Inferior parietal cortex (tissue), 1 donor: ENCODE data around the gene C1QL1.

Experiments used
- DNase-seq: peaks from one replicate; pipeline ENCODE4 v3.0.0-alpha.2; 2016; ENCODE audit errors: extremely low spot score

C1QL1 gene

GRCh38 chr17:44968225-44969143 lies at the start of gene C1QL1:
C1QL1 (minus strand) TSS chr17:44968303; CDS start chr17:44968048, 255 bp downstream.
- peak; percentile 53 for DNase-seq

- no peak for DNase-seq
Measured at GRCh38 chr17:45016823-45017222, 48.7 kb upstream of the C1QL1 start.

DNA sequence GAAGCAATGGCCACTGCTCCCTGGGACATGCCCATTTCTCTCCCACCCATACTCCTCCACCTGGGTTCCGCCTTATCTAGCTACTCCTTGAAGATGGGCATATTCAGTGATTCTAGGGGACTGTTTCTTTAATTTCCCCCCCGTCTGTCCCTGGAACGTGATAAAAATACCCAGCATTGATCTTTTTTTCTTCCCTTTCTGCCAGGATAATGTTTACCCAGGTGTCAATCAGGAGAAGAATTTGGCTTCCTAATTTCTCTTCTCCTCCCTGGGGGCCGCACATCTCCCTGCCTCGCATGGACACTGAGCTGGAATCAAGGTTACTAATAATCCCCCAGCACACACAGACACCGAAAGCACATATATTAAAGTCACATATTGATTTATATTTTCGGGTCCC lies 48.1 kb upstream of the C1QL1 start:
- no peak for DNase-seq

DNA sequence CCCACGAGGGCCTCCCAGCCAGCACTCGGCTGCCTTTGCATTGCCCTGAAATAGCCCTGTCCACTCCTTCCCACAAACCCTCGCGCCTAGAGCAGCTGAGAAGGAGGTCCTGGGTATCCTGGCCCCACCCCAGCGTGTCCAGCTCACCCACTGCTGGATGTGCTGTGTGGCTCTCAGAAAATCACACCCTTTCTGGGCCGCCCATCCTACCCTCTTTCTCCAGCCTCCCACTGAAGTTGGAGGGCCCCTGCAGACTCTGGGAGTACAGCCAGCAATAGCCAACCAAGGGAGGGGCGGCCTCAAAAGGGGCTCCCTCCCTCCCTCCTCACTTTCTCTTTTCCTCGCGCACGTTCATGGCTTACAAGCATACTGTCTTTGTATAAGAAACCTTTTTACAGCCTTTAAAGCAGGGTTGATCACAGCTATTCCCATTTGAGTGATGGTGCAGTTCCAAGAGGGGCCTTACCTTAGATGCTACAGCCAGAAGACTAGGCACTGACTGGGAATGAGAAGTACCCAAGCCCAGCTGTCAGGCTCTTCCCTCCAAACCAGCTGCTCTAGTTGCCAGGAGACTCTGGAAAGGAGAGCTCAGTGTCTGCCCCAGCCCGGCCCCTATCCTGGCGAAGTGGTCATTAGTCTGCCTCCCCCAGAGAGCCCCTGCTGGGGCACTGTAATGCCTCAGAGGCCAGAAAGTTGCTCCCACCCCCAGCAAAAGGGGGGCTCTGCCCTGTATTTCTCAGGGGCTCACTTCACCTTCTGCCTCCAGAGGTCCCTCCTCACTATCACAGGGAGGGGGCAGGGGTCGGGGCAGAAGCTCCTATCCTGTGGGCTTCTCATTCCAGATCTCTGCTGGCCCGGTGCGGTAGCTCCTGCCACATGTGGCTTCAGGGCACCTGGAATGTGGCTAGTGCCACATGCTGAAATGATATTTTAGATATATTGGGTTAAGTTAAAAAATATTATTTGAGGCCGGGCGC lies 45.2 kb upstream of the C1QL1 start:
- DNase-seq = no peak

GRCh38 chr17:45011767-45012166 lies 43.7 kb upstream of the C1QL1 start:
- DNase-seq = no peak

DNA sequence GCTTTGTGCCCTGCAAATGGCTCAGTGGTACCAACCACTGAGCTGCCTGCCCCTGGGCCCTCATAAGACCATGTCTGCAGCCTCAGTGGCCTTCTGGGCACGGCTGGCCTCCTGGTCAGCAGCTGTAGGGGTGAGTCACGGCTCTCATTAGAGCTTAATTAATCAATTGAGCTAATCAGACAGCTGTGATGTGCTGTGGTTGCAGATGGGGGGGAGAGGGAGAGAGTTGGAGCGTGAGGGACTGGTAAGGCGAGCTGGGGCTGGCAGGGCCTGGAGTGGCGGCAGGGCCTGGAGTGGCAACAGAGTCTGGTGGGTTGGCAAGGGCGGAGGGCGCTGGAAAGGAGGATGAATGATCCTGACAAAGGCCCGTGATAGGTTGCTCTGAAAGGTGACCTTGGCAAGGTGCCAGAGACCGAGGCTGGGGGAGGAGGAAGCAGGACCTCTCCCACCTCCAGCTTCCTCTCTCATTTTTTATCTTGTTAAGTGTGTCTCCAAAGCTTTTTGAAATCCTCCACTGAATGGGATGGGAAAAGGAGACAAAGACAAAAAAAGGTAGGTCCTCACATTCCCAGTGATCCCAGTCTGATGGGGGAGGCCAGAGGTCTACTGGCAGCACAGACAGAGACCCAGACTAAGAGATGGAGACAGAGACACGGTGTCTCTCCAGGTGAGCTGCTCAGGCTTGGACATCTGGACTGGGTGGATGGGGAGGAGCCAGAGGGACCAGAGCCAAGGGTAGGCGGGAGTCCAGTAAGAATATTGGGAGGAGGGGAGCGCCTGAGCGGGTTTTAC lies 41.8 kb upstream of the C1QL1 start:
- no peak for DNase-seq

DNA sequence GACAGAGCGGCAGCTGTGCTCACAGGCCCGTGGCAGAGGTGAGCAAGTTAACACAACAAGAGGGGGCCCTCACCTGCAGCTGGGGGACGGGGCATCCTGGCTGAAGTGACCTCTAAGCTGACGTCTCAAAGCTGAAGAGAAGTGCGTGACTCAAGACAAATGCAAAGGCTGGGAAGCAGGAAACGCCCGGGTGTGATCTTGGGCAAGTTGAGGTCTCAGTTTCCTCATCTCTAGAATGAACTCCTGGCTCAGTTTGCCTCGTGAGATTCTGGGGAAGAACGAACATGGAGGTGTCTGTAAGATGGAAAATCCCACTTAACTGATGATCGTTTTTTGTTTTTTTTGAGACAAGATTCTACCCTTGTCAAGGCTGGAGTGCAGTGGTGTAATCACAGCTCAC lies 40.1 kb upstream of the C1QL1 start:
- DNase-seq = no peak

- no peak for DNase-seq
Measured at GRCh38 chr17:45006927-45007461, 38.9 kb upstream of the C1QL1 start.

DNA sequence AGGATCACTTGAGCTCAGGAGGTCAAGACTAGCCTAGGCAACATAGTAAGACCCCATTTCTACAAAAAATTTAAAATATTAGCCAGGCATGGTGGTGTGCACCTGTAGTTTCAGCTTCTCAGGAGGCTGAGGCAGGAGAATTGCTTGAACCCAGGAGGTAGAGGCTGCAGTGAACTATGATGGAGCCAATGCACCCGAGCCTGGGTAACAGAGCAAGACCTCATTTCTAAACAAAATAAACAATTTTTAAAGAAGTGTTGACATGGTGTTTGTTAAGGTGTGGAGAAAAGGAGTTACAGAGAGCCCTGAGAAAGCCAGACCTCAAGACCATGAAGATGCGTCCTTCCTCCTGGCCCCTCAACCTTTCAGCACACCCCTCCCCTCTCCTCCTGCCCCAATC lies 37.6 kb upstream of the C1QL1 start:
- DNase-seq = no peak

- DNase-seq = no peak
Measured at GRCh38 chr17:45004388-45004787, 36.3 kb upstream of the C1QL1 start.

- no peak for DNase-seq
Measured at GRCh38 chr17:45003877-45004276, 35.8 kb upstream of the C1QL1 start.

- DNase-seq = no peak
Measured at GRCh38 chr17:45001310-45001709, 33.2 kb upstream of the C1QL1 start.

- DNase-seq = no peak
Measured at GRCh38 chr17:44999433-44999832, 31.3 kb upstream of the C1QL1 start.

DNA sequence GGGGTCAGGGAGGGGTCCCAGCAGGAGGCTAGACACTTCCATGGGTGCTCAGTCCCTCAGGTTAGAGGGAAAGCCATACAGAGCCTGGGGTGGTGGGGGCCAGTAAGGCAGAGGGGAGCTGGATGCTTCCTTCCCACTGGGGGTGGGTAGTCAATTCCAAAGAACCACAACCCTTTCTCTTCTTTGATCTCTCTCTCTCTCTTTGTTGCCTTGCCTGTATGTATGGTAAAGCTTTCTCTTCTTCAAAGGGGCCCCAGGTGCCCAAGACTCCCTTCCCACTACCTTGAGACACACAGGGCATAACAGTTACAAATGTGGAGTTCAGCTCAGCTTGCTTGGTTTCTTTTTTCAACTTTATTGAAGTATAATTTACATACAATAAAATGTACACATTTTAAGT lies 30.5 kb upstream of the C1QL1 start:
- no peak for DNase-seq

DNA sequence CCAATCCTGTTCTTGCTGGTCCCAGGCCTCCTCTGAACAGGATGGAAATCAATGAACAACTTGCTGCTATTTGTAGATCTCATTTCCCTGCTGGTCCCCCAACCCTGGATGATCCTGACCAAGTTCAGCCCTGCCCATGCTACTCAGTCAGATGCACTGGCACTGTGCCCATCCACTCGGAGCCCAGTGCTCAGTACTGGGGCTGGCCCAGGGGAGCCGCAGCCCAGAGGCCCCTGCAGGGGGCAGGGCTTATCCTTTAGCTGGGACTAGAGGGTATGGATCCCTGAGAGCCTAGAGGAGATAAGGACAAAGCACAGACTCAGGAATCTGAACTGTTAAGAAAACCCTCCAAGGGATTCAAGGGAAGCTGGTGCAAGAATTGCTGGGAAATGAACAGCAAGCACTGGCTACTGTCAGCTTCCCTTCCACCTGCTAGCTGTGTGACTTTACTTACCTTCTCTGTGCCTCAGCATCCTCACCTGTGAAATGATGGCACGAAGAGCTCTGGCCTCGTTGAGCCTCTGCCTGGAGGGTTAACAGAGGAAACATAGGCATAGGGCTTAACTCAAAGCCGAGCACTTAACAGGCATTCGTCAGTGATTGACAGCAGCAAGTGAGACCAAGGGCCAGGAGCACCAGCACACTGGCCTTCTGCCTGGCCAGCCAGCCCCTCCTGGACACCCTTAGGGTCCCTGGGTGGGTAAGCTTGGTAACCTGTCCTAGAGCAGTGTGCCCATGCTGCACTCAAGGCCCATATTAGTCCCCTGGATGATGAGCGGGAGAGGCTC lies 29.8 kb upstream of the C1QL1 start:
- no peak for DNase-seq

DNA sequence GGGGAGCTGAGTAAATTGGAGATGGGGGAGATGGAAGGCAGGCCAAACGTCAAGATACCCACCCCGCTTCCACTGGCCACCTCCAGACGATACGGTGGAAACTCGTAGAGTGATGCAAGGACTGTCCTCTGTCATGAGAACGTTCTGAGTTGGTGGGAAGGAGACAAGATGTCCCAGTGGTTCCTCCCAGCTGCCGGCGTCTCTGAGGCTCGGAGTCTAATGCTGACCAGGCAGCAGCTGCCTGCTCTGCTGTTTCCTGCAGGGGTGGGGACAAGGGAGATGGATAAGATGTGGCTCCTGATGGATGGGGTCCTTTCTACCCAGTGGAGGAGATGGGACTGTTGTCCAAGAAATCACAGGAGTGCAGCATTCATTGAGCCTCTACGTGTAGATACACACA lies 28.2 kb upstream of the C1QL1 start:
- DNase-seq = no peak

DNA sequence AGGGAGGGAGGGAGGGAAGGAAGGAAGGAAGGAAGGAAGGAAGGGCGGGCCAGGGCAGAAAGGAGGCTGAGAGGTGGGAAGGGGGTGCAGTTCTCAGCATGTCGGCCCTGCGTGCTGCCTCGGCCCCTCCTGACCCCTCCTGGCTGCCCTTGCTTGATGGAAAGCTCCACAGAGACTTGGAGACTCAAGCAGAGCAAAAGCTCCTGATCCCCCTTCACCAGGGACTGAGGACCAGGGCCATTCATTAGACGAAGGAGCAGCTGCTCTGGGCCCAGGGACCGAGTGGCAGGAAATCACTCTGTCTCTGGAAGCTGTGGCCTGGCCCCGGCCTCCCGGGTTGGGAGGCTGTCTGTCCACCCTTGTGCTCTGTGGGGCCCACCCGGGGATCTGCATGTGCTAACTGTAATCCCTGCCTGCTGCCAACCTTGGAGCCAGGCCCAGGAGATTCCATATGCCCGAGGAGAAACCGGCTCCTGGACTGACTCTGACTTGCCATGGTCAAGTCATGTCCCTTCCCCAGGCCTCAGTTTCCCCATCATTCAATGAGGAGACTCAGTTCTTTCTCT lies 27.4 kb upstream of the C1QL1 start:
- no peak for DNase-seq

- DNase-seq = no peak
Measured at GRCh38 chr17:44992242-44992939, 24.3 kb upstream of the C1QL1 start.

- no peak for DNase-seq
Measured at GRCh38 chr17:44990994-44991393, 22.9 kb upstream of the C1QL1 start.
